Endothelial cell of umbilical vein (primary cell): ENCODE data around the gene HDAC7. TPM values are rescaled to one million over a fixed set of nuclear protein-coding genes. Genes with fewer than 3 reads are reported as not detected.
A peak's percentile ranks its signal among the peaks of the same experiment; 100 is the strongest.

ENCODE experiments used
- BruUV-seq: library from RNA; stranded (reverse); fragments of 400-500 nt; replicated peaks from 2 replicates; lab custom pipeline; 2021; lab: Mats Ljungman, UMichigan
- CTCF ChIA-PET: fragments of 300-600, 350-600 bp; sonication (Branson Sonifier 250); formaldehyde crosslinking; loops from one replicate; lab custom pipeline; 2021; ENCODE audit warnings: antibody characterized with exemption, inconsistent platforms; lab: Charles Lee
- POLR2A ChIA-PET: fragments of 300-600, 350-600 bp; sonication (Branson Sonifier 250); formaldehyde crosslinking; loops from one replicate; lab custom pipeline; 2021; ENCODE audit warnings: antibody characterized with exemption, inconsistent platforms; lab: Charles Lee
- DNase-seq: peaks from one replicate; pipeline ENCODE4 v3.0.0-alpha.2; 2011; ENCODE audit warnings: low read depth, low spot score
- FAIRE-seq: peaks from 2 replicates; lab custom pipeline; 2011; peaks lifted over from hg19 to GRCh38; lab: Jason Lieb, UNC
- H2AFZ ChIP-seq: 2 replicates; pipeline ENCODE4 v1.6.0; 2012; ENCODE audit warnings: low read depth, low read length, control low read depth, inconsistent platforms
- H3K27ac ChIP-seq: 2 replicates; pipeline ENCODE4 v1.5.1; 2011; ENCODE audit warnings: low read depth, mild to moderate bottlenecking, control low read depth, low read length, moderate library complexity; ENCODE audit not compliant: insufficient read depth
- H3K27me3 ChIP-seq, 2 experiments: 2 replicates each; pipeline versions ENCODE4 v1.6.0 to v1.6.1; 2011; ENCODE audit warnings: low read length in 2 of 2, mixed read lengths in 1 of 2; ENCODE audit not compliant: control insufficient read depth in 2 of 2, insufficient read depth in 2 of 2
- H3K36me3 ChIP-seq, 2 experiments: 2 replicates in 1 of 2; 3 replicates in 1 of 2; pipeline ENCODE4 v1.5.1; 2011; ENCODE audit warnings: low read length in 2 of 2, mild to moderate bottlenecking in 1 of 2, moderate library complexity in 1 of 2; ENCODE audit not compliant: control insufficient read depth in 2 of 2, insufficient read depth in 2 of 2; ENCODE audit errors: extremely low read depth in 1 of 2
- H3K4me1 ChIP-seq: 3 replicates; pipeline ENCODE4 v1.5.1; 2011; ENCODE audit warnings: mild to moderate bottlenecking, low read length; ENCODE audit not compliant: control insufficient read depth, insufficient read depth; ENCODE audit errors: extremely low read depth
- H3K4me2 ChIP-seq: 2 replicates; pipeline ENCODE4 v1.6.1; 2011; ENCODE audit warnings: low read length, control low read depth, mixed read lengths; ENCODE audit not compliant: insufficient read depth
- H3K4me3 ChIP-seq, 3 experiments: fragments of 200-600 bp in 1 of 3; sonication (generic), shearing (Covaris generic) in 1 of 3; replicated peaks in 1 of 3; 2 replicates each; pipeline ENCODE4 v1.5.1; 2011 to 2016; ENCODE audit warnings: control low read depth in 3 of 3, low read length in 3 of 3, mild to moderate bottlenecking in 2 of 3, inconsistent platforms in 1 of 3, low read depth in 1 of 3, moderate library complexity in 1 of 3; ENCODE audit not compliant: insufficient read depth in 1 of 3
- H3K79me2 ChIP-seq: 2 replicates; pipeline ENCODE4 v1.6.0; 2012; ENCODE audit warnings: low read length, inconsistent platforms; ENCODE audit not compliant: control insufficient read depth, insufficient read depth
- H3K9ac ChIP-seq: replicated peaks from 2 replicates; pipeline ENCODE3; 2011; ENCODE audit warnings: low read length, control low read depth; ENCODE audit not compliant: insufficient read depth; ENCODE audit errors: extremely low read depth
- H3K9me1 ChIP-seq: replicated peaks from 3 replicates; pipeline ENCODE4 v1.6.0; 2011; ENCODE audit warnings: mild to moderate bottlenecking, low read length; ENCODE audit not compliant: control insufficient read depth, insufficient read depth; ENCODE audit errors: extremely low read depth
- H3K9me3 ChIP-seq: replicated peaks from 2 replicates; pipeline ENCODE4 v1.5.1; 2012; ENCODE audit warnings: low read length, inconsistent platforms; ENCODE audit not compliant: control insufficient read depth, insufficient read depth
- H4K20me1 ChIP-seq: replicated peaks from 2 replicates; pipeline ENCODE3; 2011; ENCODE audit warnings: mild to moderate bottlenecking, low read length; ENCODE audit not compliant: control insufficient read depth, insufficient read depth; ENCODE audit errors: extremely low read depth
- CTCF ChIP-seq, 2 donors: IDR thresholded peaks; 1 replicate in 1 of 2; 2 replicates in 1 of 2; pipeline ENCODE4 v1.5.1; 2011; ENCODE audit warnings: low read length in 2 of 2, mild to moderate bottlenecking in 2 of 2, moderate library complexity in 2 of 2, control low read depth in 1 of 2, inconsistent platforms in 1 of 2, low read depth in 1 of 2; ENCODE audit not compliant: insufficient read depth in 1 of 2; ENCODE audit errors: extremely low read depth in 1 of 2
- GATA2 ChIP-seq: IDR thresholded peaks from 2 replicates; pipeline ENCODE4 v1.7.0; 2011; ENCODE audit warnings: low read depth, mild to moderate bottlenecking, moderate library complexity, mixed read lengths, low read length; ENCODE audit not compliant: insufficient read length, insufficient read depth
- MYC ChIP-seq: IDR thresholded peaks from one replicate; pipeline ENCODE4 v1.6.1; 2011; ENCODE audit warnings: mild to moderate bottlenecking, low read depth, low read length
- POLR2A ChIP-seq: IDR thresholded peaks from 2 replicates; pipeline ENCODE4 v1.6.1; 2012; ENCODE audit warnings: low read depth, mild to moderate bottlenecking, control low read depth, low read length
- dilution Hi-C: fragments of 300-500 bp; cut with MboI; formaldehyde crosslinking; loops from one replicate; pipeline ENCODE4 v1.15.0; 2019; ENCODE audit warnings: low sequenced_read_pairs; ENCODE audit not compliant: extremely low pct_ligation_motif_present
- intact Hi-C: fragments of 100-400 bp; cut with micrococcal nuclease; formaldehyde crosslinking; loops from one replicate; pipeline ENCODE4 v1.10.0; 2022
- polyA plus RNA-seq, 4 experiments: library from polyadenylated mRNA; depleted of rRNA in 3 of 4; stranded (reverse) in 3 of 4; unstranded in 1 of 4; fragments of >200 nt; gene quantifications; 2 replicates each; pipeline versions ENCODE4 v1.2.1 to v1.2.3, GENCODE V29; 2011 to 2012; ENCODE audit warnings: missing spikeins in 1 of 4
- total RNA-seq: library from RNA; stranded (reverse); gene quantifications from 2 replicates; pipeline ENCODE4 v1.2.3, GENCODE V29; 2021
- TF ChIP-seq, protein P1 (sequence below): IDR thresholded peaks from 2 replicates; pipeline ENCODE4 v1.6.1; 2011; ENCODE audit not compliant: insufficient read depth, insufficient read length

The HDAC7 gene
- total and polyA plus RNA-seq, 2 donors (not counting 3 experiments of a cell fraction or from before 2014, with no cell fraction given), result 119 to 249 TPM

DNA sequence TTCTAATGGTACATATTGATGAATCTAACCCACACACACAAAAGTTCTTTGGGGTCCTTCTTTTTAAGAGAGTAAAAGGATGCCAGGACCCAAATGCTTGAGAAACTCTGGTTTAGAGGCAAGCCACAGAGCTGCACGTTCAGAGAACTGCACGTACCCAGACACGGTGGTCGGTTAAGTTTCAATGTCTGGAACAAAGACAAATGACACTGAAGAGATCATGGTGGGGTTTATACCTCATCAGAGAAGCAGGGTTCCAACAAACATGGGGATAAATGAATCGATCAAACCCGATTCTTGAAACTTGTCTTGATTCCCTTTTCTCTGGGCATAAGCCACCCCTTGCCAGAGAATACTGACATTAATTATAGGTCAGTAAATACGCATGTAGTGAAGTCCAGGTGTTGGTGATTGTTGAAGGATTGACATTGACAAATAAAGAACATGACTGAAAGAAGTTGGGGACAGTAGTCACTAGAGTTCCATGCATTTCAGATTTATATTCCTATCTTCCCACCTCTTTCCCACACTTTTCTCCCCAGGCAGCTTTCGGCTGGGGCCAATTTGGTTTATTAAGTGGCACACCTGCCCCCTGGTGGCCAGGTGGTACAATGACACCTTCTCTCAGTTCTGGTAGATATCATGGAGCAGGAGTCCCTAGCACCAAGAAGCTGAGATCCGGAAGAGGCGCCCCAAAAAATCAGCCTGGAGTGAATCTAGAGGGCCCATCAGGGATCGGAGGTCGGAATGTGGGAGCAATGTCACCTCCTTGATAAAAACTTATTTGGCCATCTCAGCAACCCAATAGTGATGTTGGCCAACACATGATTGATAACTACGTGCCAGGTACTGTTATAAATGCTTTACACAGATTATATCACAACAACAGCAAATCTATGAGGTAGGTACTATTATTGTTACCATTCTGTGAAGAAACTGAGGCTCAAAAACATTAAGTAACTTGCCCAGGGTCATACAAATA lies 17.8 kb upstream of the HDAC7 start:
- H3K4me1 ChIP-seq, result no peaks in the 10 kb centered on the region
- H4K20me1 ChIP-seq, result no peaks in the 10 kb centered on the region
- no peaks in the 10 kb centered on the region for H3K9me1 ChIP-seq
- no peaks in the 10 kb centered on the region for H3K9me3 ChIP-seq
- no peak overlapping the region for H3K4me3 ChIP-seq
- no peaks in the 10 kb centered on the region for H3K27me3 ChIP-seq
- TF ChIP-seq GATA2 (no peak), POLR2A (no peak), MYC (no peak), CTCF (IDR thresholded peaks at IDR 0.05; ENCODE audit: extremely low read depth in 1 of 2, insufficient read depth in 1 of 2, low read depth in 1 of 2, low read length in 2 of 2) (peak; percentile 75 to 80)
- TF ChIP-seq, protein P1, sequence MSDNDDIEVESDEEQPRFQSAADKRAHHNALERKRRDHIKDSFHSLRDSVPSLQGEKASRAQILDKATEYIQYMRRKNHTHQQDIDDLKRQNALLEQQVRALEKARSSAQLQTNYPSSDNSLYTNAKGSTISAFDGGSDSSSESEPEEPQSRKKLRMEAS, result no peak
- FAIRE-seq (peak; percentile 91), DNase-seq (peak; percentile 70)
- POLR2A ChIA-PET, result interaction anchor here (1.0 to 1.6 kb wide), 4 partner anchors 16 to 55 kb away, joined by 4 to 8 read pairs (median 5); no protein-coding TSS in a partner anchor
- CTCF ChIA-PET, result interaction anchor here (0.6 to 15.5 kb wide), 34 partner anchors 9 to 816 kb away, joined by 3 to 427 read pairs (median 16); partner anchors contain the start of genes HDAC7, RAPGEF3, RPAP3 and SLC48A1
- H3K27ac ChIP-seq, result no peak overlapping the region
- intact Hi-C loops, result loop anchor here (1.0 kb wide), 9 partner anchors 17 to 328 kb away; no protein-coding TSS in a partner anchor
- dilution Hi-C loops, result no loop called here
- H3K79me2 ChIP-seq, result no peaks in the 10 kb centered on the region
- no peaks in the 10 kb centered on the region for H3K36me3 ChIP-seq
- H3K4me2 ChIP-seq, result no peak overlapping the region
- no peak overlapping the region for H2AFZ ChIP-seq
- H3K9ac ChIP-seq, result no peak overlapping the region
- no TSS peak for BruUV-seq
